RWPE2 (cell line): ENCODE data around the gene SLC35F4.

Experiments
- ATAC-seq: fragments of 200-7000 bp; cut with Tn5 transposase; 3 replicates; pipeline ENCODE4 v1.9.1; 2021; ENCODE audit warnings: low read depth
- DNase-seq: peaks from one replicate; pipeline ENCODE4 v3.0.0-alpha.2; 2020; ENCODE audit warnings: low spot score
- H3K27ac ChIP-seq: fragments of 450-650 bp; 2 replicates; pipeline ENCODE4 v1.5.1; 2017; ENCODE audit warnings: mild to moderate bottlenecking; ENCODE audit not compliant: poor library complexity, severe bottlenecking
- H3K27me3 ChIP-seq: fragments of 250-450 bp; sonication (Bioruptor Pico); 2 replicates; pipeline ENCODE4 v1.5.1; 2021; ENCODE audit warnings: mild to moderate bottlenecking, moderate library complexity; ENCODE audit not compliant: insufficient read depth, poor library complexity, severe bottlenecking
- H3K36me3 ChIP-seq: fragments of 250-450 bp; sonication (Bioruptor Pico); 2 replicates; pipeline ENCODE4 v1.5.1; 2020; ENCODE audit warnings: low read depth, mild to moderate bottlenecking, moderate library complexity
- H3K4me1 ChIP-seq: fragments of 250-450 bp; sonication (Bioruptor Pico); 2 replicates; pipeline ENCODE4 v1.5.1; 2021; ENCODE audit warnings: mild to moderate bottlenecking, moderate library complexity; ENCODE audit not compliant: insufficient read depth, poor library complexity, severe bottlenecking
- H3K4me3 ChIP-seq: fragments of 250-450 bp; sonication (Bioruptor Pico); 2 replicates; pipeline ENCODE4 v1.5.1; 2021; ENCODE audit warnings: mild to moderate bottlenecking, moderate library complexity; ENCODE audit not compliant: severe bottlenecking
- H3K9me3 ChIP-seq: fragments of 250-450 bp; sonication (Bioruptor Pico); 2 replicates; pipeline ENCODE4 v1.5.1; 2021; ENCODE audit warnings: mild to moderate bottlenecking, moderate library complexity; ENCODE audit not compliant: severe bottlenecking
- CTCF ChIP-seq: fragments of 450-650 bp; IDR thresholded peaks from one replicate; pipeline ENCODE4 v1.5.1; 2017; ENCODE audit warnings: mild to moderate bottlenecking, moderate library complexity; ENCODE audit not compliant: poor library complexity, severe bottlenecking

Gene SLC35F4

GRCh38 chr14:57607086-57607485 lies 258.8 kb downstream of the SLC35F4 start:
- Histone ChIP-seq H3K27ac (no peak overlapping the region), H3K4me3 (no peak overlapping the region), H3K36me3 (no peaks in the 10 kb centered on the region), H3K27me3 (peaks cover 29% of the 10 kb centered on the region), H3K4me1 (no peaks in the 10 kb centered on the region), H3K9me3 (no peaks in the 10 kb centered on the region)
- no peak for ATAC-seq
- no peak for TF ChIP-seq CTCF
- no peak for DNase-seq

- no peak for TF ChIP-seq CTCF
- Histone ChIP-seq H3K27ac (no peak overlapping the region), H3K4me3 (no peak overlapping the region), H3K4me1 (no peaks in the 10 kb centered on the region), H3K9me3 (no peaks in the 10 kb centered on the region), H3K36me3 (no peaks in the 10 kb centered on the region), H3K27me3 (peaks cover 15% of the 10 kb centered on the region)
- DNase-seq (no peak), ATAC-seq (no peak)
Measured at GRCh38 chr14:57583396-57583795, 282.5 kb downstream of the SLC35F4 start.

- H3K9me3 ChIP-seq = no peaks in the 10 kb centered on the region
- TF ChIP-seq CTCF = no peak
- no peak overlapping the region for H3K4me3 ChIP-seq
- no peaks in the 10 kb centered on the region for H3K4me1 ChIP-seq
- H3K27ac ChIP-seq = no peak overlapping the region
- DNase-seq = no peak
- no peaks in the 10 kb centered on the region for H3K36me3 ChIP-seq
- H3K27me3 ChIP-seq = peaks cover 15% of the 10 kb centered on the region
- no peak for ATAC-seq
Measured at GRCh38 chr14:57582746-57583145, 283.1 kb downstream of the SLC35F4 start.

- Histone ChIP-seq H3K36me3 (no peaks in the 10 kb centered on the region), H3K27me3 (peaks cover 21% of the 10 kb centered on the region), H3K9me3 (no peaks in the 10 kb centered on the region), H3K4me3 (no peak overlapping the region), H3K4me1 (no peaks in the 10 kb centered on the region), H3K27ac (no peak overlapping the region)
- ATAC-seq (no peak), DNase-seq (no peak)
- TF ChIP-seq CTCF = no peak
Measured at GRCh38 chr14:57578801-57579200, 287.1 kb downstream of the SLC35F4 start.

- Histone ChIP-seq H3K27ac (no peak overlapping the region), H3K27me3 (peaks cover 22% of the 10 kb centered on the region), H3K36me3 (no peaks in the 10 kb centered on the region), H3K4me1 (no peaks in the 10 kb centered on the region), H3K4me3 (no peak overlapping the region), H3K9me3 (no peaks in the 10 kb centered on the region)
- ATAC-seq (no peak), DNase-seq (no peak)
- TF ChIP-seq CTCF = no peak
Measured at GRCh38 chr14:57576498-57576897, 289.4 kb downstream of the SLC35F4 start.
